SK-N-SH (cell line): ENCODE results near the gene CHAC1. TPM values are rescaled to one million over a fixed set of nuclear protein-coding genes. Genes with fewer than 3 reads are reported as not detected.

Experiments used
- CTCF ChIA-PET: fragments of 300-600, 350-600 bp; formaldehyde crosslinking; extraction: SDS; loops from one replicate; lab custom pipeline; 2021; lab: Yijun Ruan, JAX
- POLR2A ChIA-PET: fragments of 350-600 bp; sonication (Branson Sonifier 250); formaldehyde crosslinking; extraction: SDS; loops from one replicate; lab custom pipeline; 2020; ENCODE audit warnings: antibody characterized with exemption, inconsistent platforms; lab: Yijun Ruan, JAX
- DNase-seq: peaks from one replicate; pipeline ENCODE4 v3.0.0; 2012
- H2AFZ ChIP-seq: fragments of 200-600 bp; sonication (generic); 2 replicates; pipeline ENCODE4 v1.8.1; 2016; ENCODE audit warnings: antibody characterized with exemption, mild to moderate bottlenecking, low read depth
- H3F3A ChIP-seq: fragments of 200-600 bp; sonication (generic); replicated peaks from 2 replicates; pipeline ENCODE3; 2016; ENCODE audit warnings: antibody characterized with exemption, mild to moderate bottlenecking; ENCODE audit not compliant: insufficient read depth
- H3K27ac ChIP-seq, 2 experiments: fragments of 200-500 bp in 1 of 2; fragments of 200-600 bp in 1 of 2; sonication (Bioruptor generic) in 1 of 2; sonication (generic), shearing (Covaris generic) in 1 of 2; 2 replicates each; pipeline versions ENCODE4 v1.5.1 to v1.6.1; 2014 to 2016; ENCODE audit warnings: low read depth in 2 of 2, inconsistent platforms in 1 of 2, low read length in 1 of 2, mild to moderate bottlenecking in 1 of 2, mixed read lengths in 1 of 2
- H3K27me3 ChIP-seq: fragments of 200-600 bp; sonication (generic), shearing (Covaris generic); 2 replicates; pipeline ENCODE4 v1.6.1; 2016; ENCODE audit warnings: mixed run types; ENCODE audit not compliant: insufficient read depth
- H3K36me3 ChIP-seq, 2 experiments: fragments of 200-500 bp in 1 of 2; fragments of 200-600 bp in 1 of 2; sonication (Bioruptor generic) in 1 of 2; sonication (generic) in 1 of 2; replicated peaks in 1 of 2; 2 replicates each; pipeline versions ENCODE3 to v1.5.1; 2014 to 2016; ENCODE audit warnings: low read length in 1 of 2, mild to moderate bottlenecking in 1 of 2; ENCODE audit not compliant: insufficient read depth in 2 of 2, control insufficient read depth in 1 of 2
- H3K4me1 ChIP-seq, 2 experiments: fragments of 200-500 bp in 1 of 2; fragments of 200-600 bp in 1 of 2; sonication (Bioruptor generic) in 1 of 2; sonication (generic), shearing (Covaris generic) in 1 of 2; 2 replicates each; pipeline versions ENCODE4 v1.5.1 to v1.6.1; 2014 to 2016; ENCODE audit warnings: low read depth in 1 of 2, low read length in 1 of 2, mixed run types in 1 of 2; ENCODE audit not compliant: insufficient read depth in 2 of 2, control insufficient read depth in 1 of 2
- H3K4me2 ChIP-seq: fragments of 200-600 bp; sonication (generic), shearing (Covaris generic); 2 replicates; pipeline ENCODE4 v1.6.1; 2017; ENCODE audit warnings: mixed run types
- H3K4me3 ChIP-seq, 2 experiments: fragments of 200-500 bp in 1 of 2; fragments of 200-600 bp in 1 of 2; sonication (Bioruptor generic) in 1 of 2; sonication (generic), shearing (Covaris generic) in 1 of 2; 2 replicates each; pipeline versions ENCODE4 v1.5.1 to v1.8.1; 2014 to 2016; ENCODE audit warnings: low read depth in 2 of 2, inconsistent platforms in 1 of 2, low read length in 1 of 2, mild to moderate bottlenecking in 1 of 2, mixed read lengths in 1 of 2, moderate library complexity in 1 of 2
- H3K79me2 ChIP-seq: fragments of 200-600 bp; sonication (generic); 2 replicates; pipeline ENCODE4 v1.8.1; 2017; ENCODE audit warnings: mild to moderate bottlenecking; ENCODE audit not compliant: insufficient read depth
- H3K9ac ChIP-seq: fragments of 200-600 bp; sonication (generic); 2 replicates; pipeline ENCODE4 v1.6.1; 2017; ENCODE audit warnings: mixed run types
- H3K9me2 ChIP-seq: fragments of 200-600 bp; sonication (generic); 2 replicates; pipeline ENCODE4 v1.6.1; 2017; ENCODE audit warnings: mixed run types
- H3K9me3 ChIP-seq: fragments of 200-600 bp; sonication (generic); 2 replicates; pipeline ENCODE4 v1.6.1; 2017; ENCODE audit warnings: mixed run types, mild to moderate bottlenecking, moderate library complexity
- H4K20me1 ChIP-seq: fragments of 200-600 bp; sonication (generic); 2 replicates; pipeline ENCODE4 v1.6.1; 2017; ENCODE audit warnings: mild to moderate bottlenecking, mixed run types; ENCODE audit not compliant: insufficient read depth
- ELF1 ChIP-seq: IDR thresholded peaks from 2 replicates; pipeline ENCODE4 v1.4.0; 2012
- EZH2phosphoT487 ChIP-seq: fragments of 200-600 bp; sonication (generic); IDR thresholded peaks from 2 replicates; pipeline ENCODE4 v1.6.1; 2017; ENCODE audit warnings: low read depth, mixed run types, mild to moderate bottlenecking, antibody characterized with exemption, moderate library complexity, borderline replicate concordance
- JUND ChIP-seq: IDR thresholded peaks from 2 replicates; pipeline ENCODE4 v1.4.0; 2012
- MEF2A ChIP-seq: IDR thresholded peaks from 2 replicates; pipeline ENCODE4 v1.4.0; 2012; ENCODE audit warnings: low read depth, borderline replicate concordance
- POLR2AphosphoS5 ChIP-seq: IDR thresholded peaks from 2 replicates; pipeline ENCODE4 v1.6.1; 2012; ENCODE audit warnings: low read depth, low read length
- RXRA ChIP-seq: IDR thresholded peaks from 2 replicates; pipeline ENCODE4 v1.4.0; 2012; ENCODE audit warnings: low read depth, mild to moderate bottlenecking, borderline replicate concordance
- WGBS: methylation state at CpG from one replicate; pipeline ENCODE4 v1.1.6; 2017; ENCODE audit warnings: low lambda C conversion rate; 5-methylcytosine and 5-hydroxymethylcytosine counted together
- polyA plus RNA-seq, 3 experiments: library from polyadenylated mRNA; depleted of rRNA; stranded (reverse); fragments of >200 nt; gene quantifications; 2 replicates each; pipeline ENCODE4 v1.2.3, GENCODE V29; 2012
- TF ChIP-seq, protein P1 (sequence below): IDR thresholded peaks from 2 replicates; pipeline ENCODE4; 2012
- TF ChIP-seq, protein P2 (sequence below): IDR thresholded peaks from 2 replicates; pipeline ENCODE4 v1.6.1; 2012; ENCODE audit warnings: mild to moderate bottlenecking, low read depth, low read length, moderate library complexity

CHAC1 gene
- polyA plus RNA-seq, 1 of the 3 experiments (the other 2 are of a cell fraction): 9.3 TPM

DNA sequence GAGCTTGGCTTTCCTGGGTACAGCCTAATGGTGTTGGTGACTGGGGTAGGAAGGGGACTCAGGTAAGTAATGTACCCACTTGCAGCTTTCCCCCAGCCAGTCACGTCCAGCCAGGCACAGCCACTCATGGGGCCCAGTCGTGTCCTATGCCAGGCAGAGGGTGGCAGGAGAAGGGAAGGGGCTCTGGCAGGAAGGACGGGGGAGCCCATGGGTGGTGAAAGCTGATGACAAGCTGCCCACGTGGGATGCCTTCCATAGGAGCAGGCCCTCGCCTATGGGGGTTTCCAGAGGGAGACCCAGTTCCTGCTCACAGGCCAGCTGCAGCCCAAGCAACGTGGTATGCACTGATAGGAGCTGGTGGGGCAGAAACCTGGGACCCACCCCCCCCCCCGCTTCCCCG lies 10.7 kb downstream of the CHAC1 start:
- Histone ChIP-seq H3K27me3 (no peaks in the 10 kb centered on the region), H3K4me2 (no peak overlapping the region), H4K20me1 (no peaks in the 10 kb centered on the region), H3F3A (peaks cover 4% of the 10 kb centered on the region), H3K36me3 (no peaks in the 10 kb centered on the region), H3K9ac (no peak overlapping the region), H3K9me2 (no peaks in the 10 kb centered on the region), H3K9me3 (no peaks in the 10 kb centered on the region), H3K4me1 (peaks cover 0 to 16% of the 10 kb centered on the region in 2 experiments; a peak in 1 of 4 replicates), H2AFZ (no peak overlapping the region), H3K4me3 (no peak overlapping the region), H3K27ac (no peak overlapping the region), H3K79me2 (no peaks in the 10 kb centered on the region)
- CTCF ChIA-PET: interaction anchor here (1.1 to 2.5 kb wide), 4 partner anchors 8 to 60 kb away, joined by 3 to 13 read pairs (median 6); partner anchors contain the start of gene CHAC1
- no peak for DNase-seq
- 76% methylated on average over 6 of the region's 8 CpGs for WGBS
- TF ChIP-seq, protein P1, sequence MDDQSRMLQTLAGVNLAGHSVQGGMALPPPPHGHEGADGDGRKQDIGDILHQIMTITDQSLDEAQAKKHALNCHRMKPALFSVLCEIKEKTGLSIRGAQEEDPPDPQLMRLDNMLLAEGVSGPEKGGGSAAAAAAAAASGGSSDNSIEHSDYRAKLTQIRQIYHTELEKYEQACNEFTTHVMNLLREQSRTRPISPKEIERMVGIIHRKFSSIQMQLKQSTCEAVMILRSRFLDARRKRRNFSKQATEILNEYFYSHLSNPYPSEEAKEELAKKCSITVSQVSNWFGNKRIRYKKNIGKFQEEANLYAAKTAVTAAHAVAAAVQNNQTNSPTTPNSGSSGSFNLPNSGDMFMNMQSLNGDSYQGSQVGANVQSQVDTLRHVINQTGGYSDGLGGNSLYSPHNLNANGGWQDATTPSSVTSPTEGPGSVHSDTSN: no peak
- TF ChIP-seq JUND (no peak), RXRA (no peak), POLR2AphosphoS5 (no peak), ELF1 (no peak)
- TF ChIP-seq, protein P2, sequence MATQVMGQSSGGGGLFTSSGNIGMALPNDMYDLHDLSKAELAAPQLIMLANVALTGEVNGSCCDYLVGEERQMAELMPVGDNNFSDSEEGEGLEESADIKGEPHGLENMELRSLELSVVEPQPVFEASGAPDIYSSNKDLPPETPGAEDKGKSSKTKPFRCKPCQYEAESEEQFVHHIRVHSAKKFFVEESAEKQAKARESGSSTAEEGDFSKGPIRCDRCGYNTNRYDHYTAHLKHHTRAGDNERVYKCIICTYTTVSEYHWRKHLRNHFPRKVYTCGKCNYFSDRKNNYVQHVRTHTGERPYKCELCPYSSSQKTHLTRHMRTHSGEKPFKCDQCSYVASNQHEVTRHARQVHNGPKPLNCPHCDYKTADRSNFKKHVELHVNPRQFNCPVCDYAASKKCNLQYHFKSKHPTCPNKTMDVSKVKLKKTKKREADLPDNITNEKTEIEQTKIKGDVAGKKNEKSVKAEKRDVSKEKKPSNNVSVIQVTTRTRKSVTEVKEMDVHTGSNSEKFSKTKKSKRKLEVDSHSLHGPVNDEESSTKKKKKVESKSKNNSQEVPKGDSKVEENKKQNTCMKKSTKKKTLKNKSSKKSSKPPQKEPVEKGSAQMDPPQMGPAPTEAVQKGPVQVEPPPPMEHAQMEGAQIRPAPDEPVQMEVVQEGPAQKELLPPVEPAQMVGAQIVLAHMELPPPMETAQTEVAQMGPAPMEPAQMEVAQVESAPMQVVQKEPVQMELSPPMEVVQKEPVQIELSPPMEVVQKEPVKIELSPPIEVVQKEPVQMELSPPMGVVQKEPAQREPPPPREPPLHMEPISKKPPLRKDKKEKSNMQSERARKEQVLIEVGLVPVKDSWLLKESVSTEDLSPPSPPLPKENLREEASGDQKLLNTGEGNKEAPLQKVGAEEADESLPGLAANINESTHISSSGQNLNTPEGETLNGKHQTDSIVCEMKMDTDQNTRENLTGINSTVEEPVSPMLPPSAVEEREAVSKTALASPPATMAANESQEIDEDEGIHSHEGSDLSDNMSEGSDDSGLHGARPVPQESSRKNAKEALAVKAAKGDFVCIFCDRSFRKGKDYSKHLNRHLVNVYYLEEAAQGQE: no peak
- POLR2A ChIA-PET: no interaction called here

DNA sequence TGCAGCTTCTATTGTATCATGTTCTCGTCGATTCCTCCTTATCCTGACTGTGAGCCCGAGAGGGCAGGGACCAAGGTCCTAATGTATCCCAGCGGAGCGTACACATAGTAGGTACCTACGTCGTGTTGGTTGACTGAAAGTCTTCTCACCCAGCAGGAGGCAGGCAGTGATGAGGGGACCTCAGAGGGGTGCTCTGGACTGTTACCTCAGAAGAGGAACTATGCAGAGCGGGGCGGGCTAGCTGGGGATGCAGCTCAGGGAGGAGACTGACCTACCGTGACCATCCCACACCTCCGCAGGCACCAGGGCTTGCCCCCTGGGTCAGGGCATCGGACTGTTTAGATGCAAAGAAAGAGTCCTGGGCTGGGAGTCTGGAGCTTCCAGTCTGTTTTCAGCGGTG lies 11.4 kb downstream of the CHAC1 start:
- peaks cover 0 to 14% of the 10 kb centered on the region in 2 experiments; a peak in 1 of 4 replicates for H3K4me1 ChIP-seq
- TF ChIP-seq, protein P1: no peak
- TF ChIP-seq EZH2phosphoT487: no peak
- TF ChIP-seq JUND: no peak
- TF ChIP-seq MEF2A: no peak
- CTCF ChIA-PET: interaction anchor here (1.0 to 2.5 kb wide), 4 partner anchors 9 to 34 kb away, joined by 3 to 13 read pairs (median 7); partner anchors contain the start of gene CHAC1

More for the DNA sequence above, 11.4 kb downstream of the CHAC1 start:
- Histone ChIP-seq H3K9me3 (no peaks in the 10 kb centered on the region), H3K36me3 (no peaks in the 10 kb centered on the region), H3F3A (peaks cover 4% of the 10 kb centered on the region), H3K4me3 (no peak overlapping the region), H3K4me2 (no peak overlapping the region), H3K9ac (no peak overlapping the region), H4K20me1 (no peaks in the 10 kb centered on the region), H3K27ac (no peak overlapping the region), H3K9me2 (no peaks in the 10 kb centered on the region), H3K79me2 (no peaks in the 10 kb centered on the region), H2AFZ (no peak overlapping the region), H3K27me3 (no peaks in the 10 kb centered on the region)
- 92% methylated on average over 11 of the region's 13 CpGs for WGBS
- DNase-seq: no peak
- POLR2A ChIA-PET: interaction anchor here (1.6 kb wide), 1 partner anchor 11 kb away, joined by 10 read pairs; the partner anchor contains the start of gene CHAC1
